Measurements from ENCODE around the gene KANSL1. TPM values are rescaled to one million over a fixed set of nuclear protein-coding genes. Genes with fewer than 3 reads are reported as not detected.
A peak's percentile ranks its signal among the peaks of the same experiment; 100 is the strongest.

Gene KANSL1
- total RNA-seq, 1 experiment from 2014 or later: 47.6 TPM

DNA sequence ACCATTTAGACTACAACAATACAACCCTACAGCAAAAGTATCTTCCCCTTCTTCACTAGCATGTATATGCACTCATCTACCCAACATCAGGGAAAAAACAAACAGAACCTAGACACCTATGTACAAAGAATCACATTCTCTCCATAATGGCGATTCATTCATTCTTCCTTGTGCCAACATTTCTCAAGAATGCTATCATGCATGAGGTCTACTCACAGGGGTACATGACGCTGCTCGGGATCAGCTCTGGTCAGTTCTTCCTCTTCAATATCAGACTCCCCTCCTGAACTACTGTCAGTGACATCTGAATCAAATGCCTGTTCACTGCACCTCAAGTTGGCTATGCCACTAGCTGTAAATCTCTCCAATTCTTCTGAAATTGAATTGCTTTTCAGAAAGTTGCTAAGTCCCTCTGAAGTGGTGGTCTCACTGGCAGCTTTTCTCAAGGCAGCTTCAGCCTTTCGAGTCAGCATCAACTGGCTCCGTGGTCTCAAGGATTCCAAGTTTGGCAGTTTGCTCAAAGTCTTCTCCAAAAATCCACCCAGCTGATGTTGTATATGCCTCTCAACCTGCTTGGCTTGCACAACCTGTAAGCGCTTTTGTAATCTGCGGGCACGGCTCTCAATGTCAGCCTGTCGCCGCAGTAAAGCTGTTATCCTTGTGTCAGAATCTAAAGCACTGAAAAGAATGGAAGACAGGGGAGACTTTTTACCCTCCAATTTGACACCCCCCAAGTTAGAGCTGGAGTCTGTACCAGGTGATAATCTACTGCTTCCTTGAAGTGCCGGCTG lies 22.4 kb downstream of the KANSL1 start:
- no peaks in the 10 kb centered on the region for H3K9me3 ChIP-seq (ENCODE audit: low read length)
- H3K36me3 ChIP-seq (ENCODE audit: low read depth, low read length): peaks cover 35% of the 10 kb centered on the region
- CTCF ChIA-PET: interaction anchor here (1.0 kb wide), 1 partner anchor 22 kb away, joined by 3 read pairs; the partner anchor contains the start of gene KANSL1
- no peaks in the 10 kb centered on the region for H3F3A ChIP-seq (ENCODE audit: low read length, unreplicated experiment)
- H3K9ac ChIP-seq (ENCODE audit: low read length): no peak overlapping the region
- TSS peak; percentile 59 for BruUV-seq (replicated peaks)
- intact Hi-C loops (cut with micrococcal nuclease): no loop called here
- TF ChIP-seq, protein P1, sequence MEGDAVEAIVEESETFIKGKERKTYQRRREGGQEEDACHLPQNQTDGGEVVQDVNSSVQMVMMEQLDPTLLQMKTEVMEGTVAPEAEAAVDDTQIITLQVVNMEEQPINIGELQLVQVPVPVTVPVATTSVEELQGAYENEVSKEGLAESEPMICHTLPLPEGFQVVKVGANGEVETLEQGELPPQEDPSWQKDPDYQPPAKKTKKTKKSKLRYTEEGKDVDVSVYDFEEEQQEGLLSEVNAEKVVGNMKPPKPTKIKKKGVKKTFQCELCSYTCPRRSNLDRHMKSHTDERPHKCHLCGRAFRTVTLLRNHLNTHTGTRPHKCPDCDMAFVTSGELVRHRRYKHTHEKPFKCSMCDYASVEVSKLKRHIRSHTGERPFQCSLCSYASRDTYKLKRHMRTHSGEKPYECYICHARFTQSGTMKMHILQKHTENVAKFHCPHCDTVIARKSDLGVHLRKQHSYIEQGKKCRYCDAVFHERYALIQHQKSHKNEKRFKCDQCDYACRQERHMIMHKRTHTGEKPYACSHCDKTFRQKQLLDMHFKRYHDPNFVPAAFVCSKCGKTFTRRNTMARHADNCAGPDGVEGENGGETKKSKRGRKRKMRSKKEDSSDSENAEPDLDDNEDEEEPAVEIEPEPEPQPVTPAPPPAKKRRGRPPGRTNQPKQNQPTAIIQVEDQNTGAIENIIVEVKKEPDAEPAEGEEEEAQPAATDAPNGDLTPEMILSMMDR (conservative IDR thresholded peaks at IDR 0.05; ENCODE audit: low read depth, low read length): no peak
- no peak for TF ChIP-seq EZH2 (IDR thresholded peaks at IDR 0.05; ENCODE audit: low read length, unreplicated experiment)
- no peak for TF ChIP-seq EZH2phosphoT487 (IDR thresholded peaks at IDR 0.05; ENCODE audit: borderline replicate concordance, low read length)
- ATAC-seq (no peak), DNase-seq (no peak)
- H4K20me1 ChIP-seq (ENCODE audit: low read length): peaks cover 49% of the 10 kb centered on the region
- no peak overlapping the region for H3K27ac ChIP-seq (ENCODE audit: low read length)
- POLR2A ChIA-PET (ENCODE audit: unreplicated experiment): interaction anchor here (0.7 kb wide), 2 partner anchors 33 to 1292 kb away, joined by 4 to 8 read pairs; no protein-coding TSS in a partner anchor
- H3K9me2 ChIP-seq (replicated peaks; ENCODE audit: low read length): no peaks in the 10 kb centered on the region
- H3K4me2 ChIP-seq (ENCODE audit: low read length): no peak overlapping the region
- peaks cover 100% of the 10 kb centered on the region for H3K79me2 ChIP-seq (ENCODE audit: low read length)
- H3K27me3 ChIP-seq (ENCODE audit: low read length): no peaks in the 10 kb centered on the region
- H3K4me1 ChIP-seq (ENCODE audit: insufficient read depth, low read length): peaks cover 20% of the 10 kb centered on the region
- H2AFZ ChIP-seq (ENCODE audit: low read length): no peak overlapping the region
- H3K4me3 ChIP-seq (ENCODE audit: low read length): no peak overlapping the region

DNA sequence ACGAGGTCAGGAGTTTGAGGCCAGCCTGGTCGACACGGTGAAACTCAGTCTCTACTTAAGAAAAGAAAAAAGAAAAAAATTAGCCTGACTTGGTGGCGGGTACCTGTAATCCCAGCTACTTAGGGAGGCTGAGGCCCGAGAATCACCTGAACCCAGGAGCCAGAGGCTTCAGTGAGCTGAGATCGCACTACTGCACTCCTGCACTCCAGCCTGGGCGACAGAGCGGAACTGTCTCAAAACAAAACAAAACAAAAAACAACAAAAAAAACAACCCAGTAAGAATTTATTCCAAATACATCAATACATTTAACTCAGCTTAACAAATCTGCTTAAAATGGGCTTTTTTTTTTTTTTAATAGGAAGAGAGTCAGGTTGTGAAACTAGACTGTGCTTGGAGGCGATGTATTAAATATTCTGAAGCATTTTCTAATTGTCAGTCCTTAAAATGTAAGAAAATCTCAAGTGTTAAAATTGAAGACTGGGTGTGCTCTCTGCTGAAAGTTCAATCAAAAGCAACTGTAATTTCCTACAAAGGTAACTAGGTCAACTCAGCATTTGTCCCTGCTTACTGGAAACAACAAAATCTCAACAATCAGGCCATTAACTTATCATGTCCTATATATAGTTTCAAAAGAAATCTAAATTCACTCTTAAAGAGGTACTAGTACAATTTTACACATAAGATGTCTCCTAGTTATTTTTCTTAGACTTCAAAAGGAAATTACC lies 23.2 kb downstream of the KANSL1 start:
- intact Hi-C loops (cut with micrococcal nuclease): no loop called here
- H3K27ac ChIP-seq (ENCODE audit: low read length): no peak overlapping the region
- no peaks in the 10 kb centered on the region for H3K9me3 ChIP-seq (ENCODE audit: low read length)
- no peak overlapping the region for H3K9ac ChIP-seq (ENCODE audit: low read length)
- H3K27me3 ChIP-seq (ENCODE audit: low read length): no peaks in the 10 kb centered on the region
- H3K36me3 ChIP-seq (ENCODE audit: low read depth, low read length): peaks cover 35% of the 10 kb centered on the region
- POLR2A ChIA-PET (ENCODE audit: unreplicated experiment): interaction anchor here (0.7 kb wide), 2 partner anchors 32 to 1293 kb away, joined by 4 to 8 read pairs; no protein-coding TSS in a partner anchor
- H3K4me3 ChIP-seq (ENCODE audit: low read length): no peak overlapping the region
- ATAC-seq (no peak), DNase-seq (no peak)
- peaks cover 20% of the 10 kb centered on the region for H3K4me1 ChIP-seq (ENCODE audit: insufficient read depth, low read length)
- CTCF ChIA-PET: interaction anchor here (0.6 to 1.0 kb wide), 2 partner anchors 23 to 1375 kb away, joined by 3 to 4 read pairs; partner anchors contain the start of gene KANSL1
- H3F3A ChIP-seq (ENCODE audit: low read length, unreplicated experiment): no peaks in the 10 kb centered on the region
- peaks cover 99% of the 10 kb centered on the region for H3K79me2 ChIP-seq (ENCODE audit: low read length)
- H3K4me2 ChIP-seq (ENCODE audit: low read length): no peak overlapping the region
- no peak overlapping the region for H2AFZ ChIP-seq (ENCODE audit: low read length)
- TF ChIP-seq EZH2phosphoT487 (IDR thresholded peaks at IDR 0.05; ENCODE audit: borderline replicate concordance, low read length): no peak
- no peak for TF ChIP-seq EZH2 (IDR thresholded peaks at IDR 0.05; ENCODE audit: low read length, unreplicated experiment)
- TF ChIP-seq, protein P1 (conservative IDR thresholded peaks at IDR 0.05; ENCODE audit: low read depth, low read length): no peak
- H4K20me1 ChIP-seq (ENCODE audit: low read length): peaks cover 47% of the 10 kb centered on the region
- no peaks in the 10 kb centered on the region for H3K9me2 ChIP-seq (replicated peaks; ENCODE audit: low read length)
- BruUV-seq (replicated peaks): no TSS peak

All from PC-3 (cell line).